HCT116 (cell line): ENCODE measurements around the gene RETREG1. TPM values are rescaled to one million over a fixed set of nuclear protein-coding genes. Genes with fewer than 3 reads are reported as not detected.

Experiments
- ATAC-seq: fragments of 200-7000 bp; cut with Tn5 transposase; 2 replicates; pipeline ENCODE4 v1.9.1; 2020; ENCODE audit warnings: mild to moderate bottlenecking, moderate library complexity
- BruUV-seq: library from RNA; stranded (reverse); fragments of 400-500 nt; replicated peaks from 2 replicates; lab custom pipeline; 2021; lab: Mats Ljungman, UMichigan
- CTCF ChIA-PET: fragments of 300-600 bp; sonication (Branson Sonifier 250); formaldehyde crosslinking; loops from one replicate; lab custom pipeline; 2021; ENCODE audit warnings: antibody characterized with exemption; lab: Charles Lee
- POLR2A ChIA-PET: fragments of 300-600, 350-600 bp; sonication (Branson Sonifier 250); formaldehyde crosslinking; loops from one replicate; lab custom pipeline; 2021; ENCODE audit warnings: antibody characterized with exemption; lab: Charles Lee
- RAD21 ChIA-PET, 2 experiments: fragments of 300-600 bp; sonication (Branson Sonifier 250); formaldehyde crosslinking; loops; one replicate each; lab custom pipeline; 2023; ENCODE audit warnings: low total read pairs in 2 of 2; ENCODE audit not compliant: uncharacterized antibody in 2 of 2, unreplicated experiment in 2 of 2, low non-redundant PET in 1 of 2; lab: Charles Lee
- DNase-seq: peaks from one replicate; pipeline ENCODE4 v3.0.0-alpha.2; 2010; ENCODE audit warnings: low read depth, low spot score
- H2AFZ ChIP-seq: fragments of 200-600 bp; shearing (Covaris generic), sonication (generic); 2 replicates; pipeline ENCODE4 v1.6.1; 2017; ENCODE audit warnings: low read depth, mixed run types, mixed read lengths, antibody characterized with exemption, low read length; ENCODE audit not compliant: poor library complexity, severe bottlenecking
- H3K27ac ChIP-seq: 2 replicates; pipeline ENCODE4 v1.5.1; 2012; ENCODE audit warnings: low read depth, low read length
- H3K27me3 ChIP-seq: fragments of 200-600 bp; sonication (generic); 2 replicates; pipeline ENCODE4 v1.6.1; 2016; ENCODE audit warnings: mixed run types, low read length, mixed read lengths; ENCODE audit not compliant: insufficient read depth
- H3K36me3 ChIP-seq, 2 experiments: fragments of 200-500 bp in 1 of 2; fragments of 200-600 bp in 1 of 2; sonication (Bioruptor generic) in 1 of 2; sonication (generic) in 1 of 2; 2 replicates each; pipeline versions ENCODE4 v1.5.1 to v1.6.1; 2014 to 2016; ENCODE audit warnings: low read length in 2 of 2, inconsistent platforms in 1 of 2, mixed read lengths in 1 of 2, mixed run types in 1 of 2; ENCODE audit not compliant: insufficient read depth in 2 of 2, control insufficient read depth in 1 of 2
- H3K4me1 ChIP-seq, 2 experiments: fragments of 200-600 bp in 1 of 2; sonication (generic) in 1 of 2; 2 replicates each; pipeline versions ENCODE4 v1.5.1 to v1.6.1; 2012 to 2017; ENCODE audit warnings: low read length in 2 of 2, inconsistent platforms in 1 of 2, mild to moderate bottlenecking in 1 of 2, mixed read lengths in 1 of 2, mixed run types in 1 of 2, moderate library complexity in 1 of 2; ENCODE audit not compliant: insufficient read depth in 2 of 2, control insufficient read depth in 1 of 2
- H3K4me2 ChIP-seq: fragments of 200-600 bp; sonication (generic); 2 replicates; pipeline ENCODE4 v1.6.1; 2017; ENCODE audit warnings: mixed run types, low read length, mixed read lengths
- H3K4me3 ChIP-seq, 2 experiments: fragments of 200-600 bp in 1 of 2; sonication (generic) in 1 of 2; replicated peaks in 1 of 2; 2 replicates each; pipeline ENCODE4 v1.5.1; 2011 to 2016; ENCODE audit warnings: low read length in 2 of 2, control low read depth in 1 of 2, low read depth in 1 of 2, mild to moderate bottlenecking in 1 of 2, mixed read lengths in 1 of 2, mixed run types in 1 of 2
- H3K79me2 ChIP-seq: fragments of 200-600 bp; sonication (generic); 2 replicates; pipeline ENCODE4 v1.6.1; 2017; ENCODE audit warnings: mild to moderate bottlenecking, mixed run types, low read length, moderate library complexity, mixed read lengths; ENCODE audit not compliant: insufficient read depth
- H3K9ac ChIP-seq: fragments of 200-600 bp; sonication (generic); 2 replicates; pipeline ENCODE4 v1.6.1; 2016; ENCODE audit warnings: low read length, mixed read lengths
- H3K9me2 ChIP-seq: fragments of 200-600 bp; sonication (generic), shearing (Covaris generic); 2 replicates; pipeline ENCODE4 v1.6.1; 2017; ENCODE audit warnings: mixed run types, mild to moderate bottlenecking, moderate library complexity; ENCODE audit not compliant: insufficient read depth
- H3K9me3 ChIP-seq, 2 experiments: fragments of 200-500 bp in 1 of 2; fragments of 200-600 bp in 1 of 2; sonication (Bioruptor generic) in 1 of 2; sonication (generic) in 1 of 2; 2 replicates each; pipeline ENCODE4 v1.6.1; 2014 to 2017; ENCODE audit warnings: low read length in 2 of 2, mixed read lengths in 2 of 2, inconsistent platforms in 1 of 2, low read depth in 1 of 2, mild to moderate bottlenecking in 1 of 2, mixed run types in 1 of 2, moderate library complexity in 1 of 2; ENCODE audit not compliant: control insufficient read depth in 1 of 2, insufficient read depth in 1 of 2
- H4K20me1 ChIP-seq: fragments of 200-600 bp; sonication (generic), shearing (Covaris generic); 2 replicates; pipeline ENCODE4 v1.6.1; 2017; ENCODE audit warnings: mixed run types, mild to moderate bottlenecking, moderate library complexity; ENCODE audit not compliant: insufficient read depth
- CBX3 ChIP-seq: IDR thresholded peaks from 2 replicates; pipeline ENCODE4 v1.6.1; 2012; ENCODE audit warnings: low read depth
- CEBPB ChIP-seq: IDR thresholded peaks from 2 replicates; pipeline ENCODE4 v1.6.1; 2012; ENCODE audit warnings: low read depth
- EGR1 ChIP-seq: IDR thresholded peaks from 2 replicates; pipeline ENCODE4 v1.6.1; 2012; ENCODE audit warnings: low read depth
- ELF1 ChIP-seq: IDR thresholded peaks from 2 replicates; pipeline ENCODE4 v1.6.1; 2012; ENCODE audit warnings: low read depth, borderline replicate concordance
- EZH2 ChIP-seq: fragments of 200-600 bp; sonication (generic); IDR thresholded peaks from 2 replicates; pipeline ENCODE4 v1.6.1; 2017; ENCODE audit warnings: antibody characterized with exemption, mixed run types
- POLR2AphosphoS5 ChIP-seq: IDR thresholded peaks from 2 replicates; pipeline ENCODE4 v1.6.1; 2011; ENCODE audit warnings: mild to moderate bottlenecking, low read depth, low read length, moderate library complexity
- RAD21 ChIP-seq: IDR thresholded peaks from 2 replicates; pipeline ENCODE4 v1.6.1; 2012; ENCODE audit warnings: low read depth, mild to moderate bottlenecking
- SIN3A ChIP-seq: IDR thresholded peaks from 2 replicates; pipeline ENCODE4 v1.6.1; 2012; ENCODE audit warnings: low read depth
- SP1 ChIP-seq: IDR thresholded peaks from 2 replicates; pipeline ENCODE4 v1.6.1; 2012; ENCODE audit warnings: low read depth
- SRF ChIP-seq: IDR thresholded peaks from 2 replicates; pipeline ENCODE4 v1.6.1; 2012; ENCODE audit warnings: low read depth
- TCF7L2 ChIP-seq: IDR thresholded peaks from 2 replicates; pipeline ENCODE4 v1.7.0; 2011; ENCODE audit warnings: borderline replicate concordance, inconsistent platforms; ENCODE audit not compliant: insufficient read depth, insufficient read length; ENCODE audit errors: extremely low read depth
- ZFX ChIP-seq: fragments of 450-650 bp; IDR thresholded peaks from 2 replicates; pipeline ENCODE4 v1.6.1; 2017
- intact Hi-C: fragments of 100-400 bp; cut with micrococcal nuclease; formaldehyde crosslinking; loops from 2 replicates; pipeline ENCODE4 v1.10.0; 2022
- total RNA-seq: library from RNA; stranded (reverse); gene quantifications from one replicate; pipeline ENCODE4 v1.2.1, GENCODE V29; 2021; ENCODE audit not compliant: unreplicated experiment
- TF ChIP-seq, protein P1 (sequence below), 3 experiments: fragments of 200-600 bp in 1 of 3; sonication (generic) in 1 of 3; IDR thresholded peaks in 2 of 3; conservative IDR thresholded peaks in 1 of 3; 2 replicates each; pipeline ENCODE4 v1.5.1; 2012 to 2017; ENCODE audit warnings: low read depth in 2 of 3, low read length in 2 of 3, antibody characterized with exemption in 1 of 3, borderline replicate concordance in 1 of 3, control low read depth in 1 of 3, mild to moderate bottlenecking in 1 of 3, mixed read lengths in 1 of 3, mixed run types in 1 of 3, moderate library complexity in 1 of 3; ENCODE audit not compliant: insufficient read depth in 1 of 3
- TF ChIP-seq, protein P2 (sequence below): IDR thresholded peaks from 2 replicates; pipeline ENCODE4 v1.6.1; 2012
- TF ChIP-seq, protein P3 (sequence below): IDR thresholded peaks from 2 replicates; pipeline ENCODE4 v1.6.1; 2011; ENCODE audit warnings: mild to moderate bottlenecking, low read length, moderate library complexity; ENCODE audit not compliant: insufficient replicate concordance; ENCODE audit errors: extremely low read depth

The RETREG1 gene
- total RNA-seq, 1 experiment from 2014 or later, result 6.0 TPM

DNA sequence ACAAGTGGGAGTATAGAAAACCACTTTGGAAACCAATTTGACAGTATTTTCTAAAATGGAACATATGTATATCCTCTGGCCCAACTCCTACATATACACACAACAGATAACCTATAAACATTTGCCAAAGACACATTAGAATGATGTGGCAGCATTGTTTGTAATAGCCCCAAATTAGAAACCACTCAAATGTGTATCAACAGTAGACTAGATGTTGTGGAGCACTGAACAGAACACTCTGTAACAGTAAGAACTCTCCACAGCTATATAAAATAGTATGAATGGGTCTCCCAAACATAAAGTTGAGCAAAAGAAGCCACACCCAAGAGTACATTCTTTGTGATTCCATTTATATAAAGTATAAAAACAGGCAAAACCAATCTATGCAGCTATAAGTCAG lies 157.3 kb downstream of the RETREG1 start (continued):
- TF ChIP-seq, protein P1, sequence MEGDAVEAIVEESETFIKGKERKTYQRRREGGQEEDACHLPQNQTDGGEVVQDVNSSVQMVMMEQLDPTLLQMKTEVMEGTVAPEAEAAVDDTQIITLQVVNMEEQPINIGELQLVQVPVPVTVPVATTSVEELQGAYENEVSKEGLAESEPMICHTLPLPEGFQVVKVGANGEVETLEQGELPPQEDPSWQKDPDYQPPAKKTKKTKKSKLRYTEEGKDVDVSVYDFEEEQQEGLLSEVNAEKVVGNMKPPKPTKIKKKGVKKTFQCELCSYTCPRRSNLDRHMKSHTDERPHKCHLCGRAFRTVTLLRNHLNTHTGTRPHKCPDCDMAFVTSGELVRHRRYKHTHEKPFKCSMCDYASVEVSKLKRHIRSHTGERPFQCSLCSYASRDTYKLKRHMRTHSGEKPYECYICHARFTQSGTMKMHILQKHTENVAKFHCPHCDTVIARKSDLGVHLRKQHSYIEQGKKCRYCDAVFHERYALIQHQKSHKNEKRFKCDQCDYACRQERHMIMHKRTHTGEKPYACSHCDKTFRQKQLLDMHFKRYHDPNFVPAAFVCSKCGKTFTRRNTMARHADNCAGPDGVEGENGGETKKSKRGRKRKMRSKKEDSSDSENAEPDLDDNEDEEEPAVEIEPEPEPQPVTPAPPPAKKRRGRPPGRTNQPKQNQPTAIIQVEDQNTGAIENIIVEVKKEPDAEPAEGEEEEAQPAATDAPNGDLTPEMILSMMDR (IDR thresholded peaks at IDR 0.05 in 2 of 3, conservative IDR thresholded peaks at IDR 0.05 in 1 of 3; ENCODE audit: borderline replicate concordance in 1 of 3, insufficient read depth in 1 of 3, low read depth in 2 of 3, low read length in 2 of 3), result no peak
- TF ChIP-seq, protein P2, sequence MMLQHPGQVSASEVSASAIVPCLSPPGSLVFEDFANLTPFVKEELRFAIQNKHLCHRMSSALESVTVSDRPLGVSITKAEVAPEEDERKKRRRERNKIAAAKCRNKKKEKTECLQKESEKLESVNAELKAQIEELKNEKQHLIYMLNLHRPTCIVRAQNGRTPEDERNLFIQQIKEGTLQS, result no peak
- TF ChIP-seq EZH2, result no peak
- TF ChIP-seq CBX3, result no peak
- TF ChIP-seq, protein P3, sequence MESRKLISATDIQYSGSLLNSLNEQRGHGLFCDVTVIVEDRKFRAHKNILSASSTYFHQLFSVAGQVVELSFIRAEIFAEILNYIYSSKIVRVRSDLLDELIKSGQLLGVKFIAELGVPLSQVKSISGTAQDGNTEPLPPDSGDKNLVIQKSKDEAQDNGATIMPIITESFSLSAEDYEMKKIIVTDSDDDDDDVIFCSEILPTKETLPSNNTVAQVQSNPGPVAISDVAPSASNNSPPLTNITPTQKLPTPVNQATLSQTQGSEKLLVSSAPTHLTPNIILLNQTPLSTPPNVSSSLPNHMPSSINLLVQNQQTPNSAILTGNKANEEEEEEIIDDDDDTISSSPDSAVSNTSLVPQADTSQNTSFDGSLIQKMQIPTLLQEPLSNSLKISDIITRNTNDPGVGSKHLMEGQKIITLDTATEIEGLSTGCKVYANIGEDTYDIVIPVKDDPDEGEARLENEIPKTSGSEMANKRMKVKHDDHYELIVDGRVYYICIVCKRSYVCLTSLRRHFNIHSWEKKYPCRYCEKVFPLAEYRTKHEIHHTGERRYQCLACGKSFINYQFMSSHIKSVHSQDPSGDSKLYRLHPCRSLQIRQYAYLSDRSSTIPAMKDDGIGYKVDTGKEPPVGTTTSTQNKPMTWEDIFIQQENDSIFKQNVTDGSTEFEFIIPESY, result no peak
- TF ChIP-seq POLR2AphosphoS5, result no peak

DNA sequence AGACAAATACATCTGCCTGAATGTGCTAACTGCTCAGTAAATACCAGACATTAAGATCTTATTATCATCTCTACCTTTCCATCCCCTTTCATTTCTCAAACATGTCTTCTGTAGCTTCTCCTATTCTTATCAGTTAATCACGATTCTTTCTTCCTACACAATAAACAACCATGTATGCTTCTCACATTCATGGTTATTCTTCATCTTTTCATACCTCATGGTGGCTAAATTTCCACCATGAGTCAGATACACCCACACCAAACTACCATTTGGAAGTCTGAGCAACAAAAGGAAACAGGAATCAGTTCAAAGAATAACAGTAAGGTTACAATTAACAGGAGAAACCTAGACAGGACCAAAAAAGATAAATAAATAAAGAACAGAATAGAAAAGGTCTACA lies 158.9 kb downstream of the RETREG1 start:
- no peak for ATAC-seq
- no peaks in the 10 kb centered on the region for H3K4me1 ChIP-seq
- H3K9me3 ChIP-seq, result no peaks in the 10 kb centered on the region
- H3K4me3 ChIP-seq, result no peak overlapping the region
- peaks cover 78% of the 10 kb centered on the region for H3K79me2 ChIP-seq
- intact Hi-C loops, result loop anchor here (2.0 to 5.0 kb wide), 2 partner anchors 297 to 1351 kb away; no protein-coding TSS in a partner anchor
- CTCF ChIA-PET, result interaction anchor here (0.7 to 1.3 kb wide), 2 partner anchors 11 to 297 kb away, joined by 3 to 6 read pairs; no protein-coding TSS in a partner anchor
- no peaks in the 10 kb centered on the region for H3K9me2 ChIP-seq
- H3K27me3 ChIP-seq, result no peaks in the 10 kb centered on the region
- no peak for DNase-seq
- peaks cover 46 to 68% of the 10 kb centered on the region in 2 experiments for H3K36me3 ChIP-seq
- no peak for TF ChIP-seq TCF7L2
- no peak for TF ChIP-seq CBX3
- TF ChIP-seq POLR2AphosphoS5, result no peak
- no peak for TF ChIP-seq SIN3A
- no peak for TF ChIP-seq RAD21
- TF ChIP-seq, protein P2, result no peak
- no peak for TF ChIP-seq ELF1
- no peak for TF ChIP-seq CEBPB
- TF ChIP-seq ZFX, result no peak
- TF ChIP-seq SRF, result no peak
- no peak for TF ChIP-seq EGR1
- TF ChIP-seq SP1, result no peak
- TF ChIP-seq, protein P1 (IDR thresholded peaks at IDR 0.05 in 2 of 3, conservative IDR thresholded peaks at IDR 0.05 in 1 of 3; ENCODE audit: borderline replicate concordance in 1 of 3, insufficient read depth in 1 of 3, low read depth in 2 of 3, low read length in 2 of 3), result no peak
- TF ChIP-seq, all 23 proteins: peak for 0
- RAD21 ChIA-PET, result no interaction called here
- Histone ChIP-seq H3K4me2 (no peak overlapping the region), H2AFZ (no peak overlapping the region), H3K9ac (no peak overlapping the region), H4K20me1 (no peaks in the 10 kb centered on the region), H3K27ac (no peak overlapping the region)
- POLR2A ChIA-PET, result no interaction called here
- no TSS peak for BruUV-seq
